ENCODE measurements around the gene ZNF613.

DNA sequence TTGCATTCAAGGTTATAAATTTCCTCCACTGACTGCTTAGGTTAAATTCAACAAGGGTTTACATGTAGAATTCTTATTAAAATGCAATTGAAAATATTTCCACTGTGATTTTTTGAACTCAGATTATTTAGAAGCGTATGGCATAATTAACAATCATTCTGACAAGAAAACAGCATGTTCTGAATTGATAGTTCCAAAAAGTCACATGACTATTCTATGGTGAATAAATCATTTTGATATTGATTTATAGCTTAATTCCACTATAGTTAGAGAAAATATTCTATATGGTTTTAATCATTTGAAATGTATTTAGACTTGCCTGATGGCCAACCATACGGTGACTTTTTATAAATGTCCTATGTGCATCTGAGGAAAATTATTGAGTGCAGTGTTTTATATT is 42.6 kb upstream of the ZNF613 start:
- TF ChIP-seq, protein P1, sequence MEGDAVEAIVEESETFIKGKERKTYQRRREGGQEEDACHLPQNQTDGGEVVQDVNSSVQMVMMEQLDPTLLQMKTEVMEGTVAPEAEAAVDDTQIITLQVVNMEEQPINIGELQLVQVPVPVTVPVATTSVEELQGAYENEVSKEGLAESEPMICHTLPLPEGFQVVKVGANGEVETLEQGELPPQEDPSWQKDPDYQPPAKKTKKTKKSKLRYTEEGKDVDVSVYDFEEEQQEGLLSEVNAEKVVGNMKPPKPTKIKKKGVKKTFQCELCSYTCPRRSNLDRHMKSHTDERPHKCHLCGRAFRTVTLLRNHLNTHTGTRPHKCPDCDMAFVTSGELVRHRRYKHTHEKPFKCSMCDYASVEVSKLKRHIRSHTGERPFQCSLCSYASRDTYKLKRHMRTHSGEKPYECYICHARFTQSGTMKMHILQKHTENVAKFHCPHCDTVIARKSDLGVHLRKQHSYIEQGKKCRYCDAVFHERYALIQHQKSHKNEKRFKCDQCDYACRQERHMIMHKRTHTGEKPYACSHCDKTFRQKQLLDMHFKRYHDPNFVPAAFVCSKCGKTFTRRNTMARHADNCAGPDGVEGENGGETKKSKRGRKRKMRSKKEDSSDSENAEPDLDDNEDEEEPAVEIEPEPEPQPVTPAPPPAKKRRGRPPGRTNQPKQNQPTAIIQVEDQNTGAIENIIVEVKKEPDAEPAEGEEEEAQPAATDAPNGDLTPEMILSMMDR (conservative IDR thresholded peaks at IDR 0.05; ENCODE audit: low read depth, low read length) = no peak
- TF ChIP-seq EZH2 (IDR thresholded peaks at IDR 0.05; ENCODE audit: low read length, unreplicated experiment) = no peak
